Neural cell (in vitro differentiated cells): Measurements from ENCODE around the gene RUSF1. TPM values are rescaled to one million over a fixed set of nuclear protein-coding genes. Genes with fewer than 3 reads are reported as not detected.

Source experiments
- H2AFZ ChIP-seq: fragments of 200-600, 300-800 bp; sonication (generic), shearing (Covaris generic); 2 replicates; pipeline ENCODE4 v1.6.0; 2014; ENCODE audit warnings: low read depth, mild to moderate bottlenecking, antibody characterized with exemption, low read length, moderate library complexity
- H3F3A ChIP-seq: fragments of 200-600 bp; shearing (Covaris generic); 2 replicates; pipeline ENCODE4 v1.6.1; 2016; ENCODE audit warnings: mild to moderate bottlenecking, moderate library complexity, mixed read lengths, antibody characterized with exemption, low read length; ENCODE audit not compliant: insufficient read depth, poor library complexity, severe bottlenecking
- H3K27ac ChIP-seq: fragments of 200-600, 300-800 bp; sonication (generic), shearing (Covaris generic); 2 replicates; pipeline ENCODE4 v1.5.1; 2014; ENCODE audit warnings: mild to moderate bottlenecking, low read length, moderate library complexity
- H3K27me3 ChIP-seq: fragments of 300-800, 200-600 bp; sonication (generic), shearing (Covaris generic); 2 replicates; pipeline ENCODE4 v1.6.0; 2014; ENCODE audit warnings: mild to moderate bottlenecking, low read depth, low read length, moderate library complexity; ENCODE audit not compliant: insufficient read depth
- H3K36me3 ChIP-seq: fragments of 300-800, 200-600 bp; sonication (generic), shearing (Covaris generic); 2 replicates; pipeline ENCODE4 v1.5.1; 2014; ENCODE audit warnings: mild to moderate bottlenecking, antibody characterized with exemption, low read length, moderate library complexity; ENCODE audit not compliant: insufficient read depth
- H3K4me2 ChIP-seq: fragments of 300-800, 200-600 bp; sonication (generic), shearing (Covaris generic); 2 replicates; pipeline ENCODE4 v1.6.0; 2014; ENCODE audit warnings: mild to moderate bottlenecking, low read length
- H3K4me3 ChIP-seq: fragments of 300-800, 200-600 bp; sonication (generic), shearing (Covaris generic); 2 replicates; pipeline ENCODE4 v1.5.1; 2014; ENCODE audit warnings: mild to moderate bottlenecking, low read length, moderate library complexity
- H3K79me2 ChIP-seq: fragments of 200-600 bp; shearing (Covaris generic); replicated peaks from 2 replicates; pipeline ENCODE4 v1.6.0; 2014; ENCODE audit warnings: mild to moderate bottlenecking, low read length, moderate library complexity; ENCODE audit not compliant: insufficient read depth
- H3K9ac ChIP-seq: fragments of 300-800, 200-600 bp; sonication (generic), shearing (Covaris generic); 2 replicates; pipeline ENCODE4 v1.6.1; 2016; ENCODE audit warnings: mild to moderate bottlenecking, low read length, mixed read lengths
- H3K9me2 ChIP-seq: fragments of 200-600 bp; shearing (Covaris generic); 2 replicates; pipeline ENCODE4 v1.6.1; 2016; ENCODE audit warnings: mild to moderate bottlenecking, low read length, mixed read lengths; ENCODE audit not compliant: insufficient read depth
- H3K9me3 ChIP-seq: fragments of 200-600, 300-800 bp; sonication (generic), shearing (Covaris generic); 2 replicates; pipeline ENCODE4 v1.6.1; 2016; ENCODE audit warnings: mild to moderate bottlenecking, mixed run types, low read length, moderate library complexity, mixed read lengths
- H4K20me1 ChIP-seq: fragments of 200-600 bp; shearing (Covaris generic); 2 replicates; pipeline ENCODE4 v1.6.1; 2016; ENCODE audit warnings: mild to moderate bottlenecking, mixed run types; ENCODE audit not compliant: insufficient read depth
- CTCF ChIP-seq: fragments of 450-650 bp; IDR thresholded peaks from 2 replicates; pipeline ENCODE4 v1.5.1; 2014; ENCODE audit warnings: antibody characterized with exemption, mild to moderate bottlenecking, moderate library complexity; ENCODE audit not compliant: poor library complexity, severe bottlenecking
- EP300 ChIP-seq: fragments of 450-650 bp; conservative IDR thresholded peaks from 2 replicates; pipeline ENCODE4 v1.6.1; 2014; ENCODE audit warnings: antibody characterized with exemption, mild to moderate bottlenecking, moderate library complexity; ENCODE audit not compliant: poor library complexity, severe bottlenecking
- EZH2 ChIP-seq: fragments of 200-600, 300-800 bp; shearing (Covaris generic), sonication (generic); IDR thresholded peaks from 2 replicates; pipeline ENCODE4 v1.6.1; 2014; ENCODE audit warnings: antibody characterized with exemption, low read length, borderline replicate concordance, mild to moderate bottlenecking; ENCODE audit not compliant: insufficient read depth, poor library complexity, severe bottlenecking
- MXI1 ChIP-seq: fragments of 450-650 bp; conservative IDR thresholded peaks from 2 replicates; pipeline ENCODE4 v1.6.1; 2014; ENCODE audit warnings: antibody characterized with exemption, mild to moderate bottlenecking; ENCODE audit not compliant: poor library complexity, severe bottlenecking
- POLR2AphosphoS5 ChIP-seq: IDR thresholded peaks from 2 replicates; pipeline ENCODE4 v1.6.1; 2012
- RAD21 ChIP-seq: fragments of 450-650 bp; conservative IDR thresholded peaks from 2 replicates; pipeline ENCODE4 v1.6.1; 2014; ENCODE audit warnings: antibody characterized with exemption, mild to moderate bottlenecking, moderate library complexity
- REST ChIP-seq: IDR thresholded peaks from 2 replicates; pipeline ENCODE4 v1.6.1; 2012; ENCODE audit warnings: borderline replicate concordance
- SMC3 ChIP-seq: fragments of 450-650 bp; conservative IDR thresholded peaks from 2 replicates; pipeline ENCODE4 v1.6.1; 2014; ENCODE audit warnings: antibody characterized with exemption, mild to moderate bottlenecking, moderate library complexity; ENCODE audit not compliant: poor library complexity
- TAF1 ChIP-seq: IDR thresholded peaks from 2 replicates; pipeline ENCODE4 v1.6.1; 2012; ENCODE audit warnings: low read depth
- polyA plus RNA-seq: library from polyadenylated mRNA; depleted of rRNA; stranded (reverse); fragments of >200 nt; gene quantifications from 2 replicates; pipeline ENCODE4 v1.2.3, GENCODE V29; 2014

The RUSF1 gene
- polyA plus RNA-seq, 1 donor from 2014 or later: 108 TPM

GRCh38 chr16:31483081-31483480 lies 25.1 kb downstream of the RUSF1 start, which contains the start of gene SLC5A2:
Gene SLC5A2, plus strand, starts transcription at chr16:31483123. Its CDS starts 14 bp downstream, at chr16:31483137.
- Histone ChIP-seq H3K4me3 (no peak within 1 kb of the TSS), H3K9me3 (no peaks in the 10 kb centered on the region), H3K36me3 (no peaks in the 10 kb centered on the region), H3K79me2 (no peaks in the 10 kb centered on the region), H3K27ac (no peak within 1 kb of the TSS), H3K27me3 (peaks cover 56% of the 10 kb centered on the region), H3K4me2 (no peak within 1 kb of the TSS), H2AFZ (no peak within 1 kb of the TSS), H3K9ac (no peak within 1 kb of the TSS), H3K9me2 (no peaks in the 10 kb centered on the region), H3F3A (no peaks in the 10 kb centered on the region), H4K20me1 (no peaks in the 10 kb centered on the region)
- TF ChIP-seq CTCF (no peak), MXI1 (no peak), EZH2 (no peak), REST (no peak), TAF1 (no peak), RAD21 (no peak), SMC3 (no peak), POLR2AphosphoS5 (no peak), EP300 (no peak)

- no peaks in the 10 kb centered on the region for H3K36me3 ChIP-seq
- no peaks in the 10 kb centered on the region for H4K20me1 ChIP-seq
- H3K4me2 ChIP-seq: no peak overlapping the region
- no peaks in the 10 kb centered on the region for H3K9me2 ChIP-seq
- no peak overlapping the region for H3K4me3 ChIP-seq
- TF ChIP-seq CTCF: no peak
- no peak for TF ChIP-seq TAF1
- no peak for TF ChIP-seq RAD21
- TF ChIP-seq MXI1: no peak
- TF ChIP-seq POLR2AphosphoS5: no peak
- TF ChIP-seq EZH2: no peak
- TF ChIP-seq REST: no peak
- no peaks in the 10 kb centered on the region for H3F3A ChIP-seq
- no peak overlapping the region for H3K9ac ChIP-seq
- H3K79me2 ChIP-seq: no peaks in the 10 kb centered on the region
- H2AFZ ChIP-seq: no peak overlapping the region
- H3K9me3 ChIP-seq: no peaks in the 10 kb centered on the region
- no peak overlapping the region for H3K27ac ChIP-seq
- H3K27me3 ChIP-seq: peaks cover 55% of the 10 kb centered on the region
Observed at GRCh38 chr16:31480851-31481536, 27.2 kb downstream of the RUSF1 start.
